H1 (cell line): ENCODE results near the gene AP2A2. TPM values are rescaled to one million over a fixed set of nuclear protein-coding genes. Genes with fewer than 3 reads are reported as not detected.

Experiments
- CTCF ChIA-PET: fragments of 300-600 bp; sonication (Branson Sonifier 250); formaldehyde crosslinking; loops from one replicate; lab custom pipeline; 2021; ENCODE audit not compliant: partially characterized antibody; lab: Charles Lee
- POLR2A ChIA-PET: fragments of 300-600 bp; sonication (Branson Sonifier 250); formaldehyde crosslinking; loops from one replicate; lab custom pipeline; 2021; ENCODE audit warnings: inconsistent platforms; ENCODE audit not compliant: partially characterized antibody; lab: Charles Lee
- DNase-seq, 2 experiments: peaks; one replicate each; pipeline versions ENCODE4 v3.0.0 to v3.0.0-alpha.2; 2010 to 2022; ENCODE audit warnings: low spot score in 2 of 2, low read depth in 1 of 2, mixed read lengths in 1 of 2
- FAIRE-seq: peaks from 2 replicates; lab custom pipeline; 2011; peaks lifted over from hg19 to GRCh38; lab: Jason Lieb, UNC
- H2AFZ ChIP-seq: 2 replicates; pipeline ENCODE4 v1.8.1; 2012; ENCODE audit warnings: low read length, inconsistent platforms
- H2AK5ac ChIP-seq: 2 replicates; pipeline ENCODE4 v1.6.1; 2013; ENCODE audit warnings: low read depth, low read length
- H2BK120ac ChIP-seq: replicated peaks from 2 replicates; pipeline ENCODE3; 2013; ENCODE audit warnings: low read depth, low read length, inconsistent platforms
- H2BK12ac ChIP-seq: 2 replicates; pipeline ENCODE4 v1.6.1; 2013; ENCODE audit warnings: low read depth, low read length
- H2BK15ac ChIP-seq: 2 replicates; pipeline ENCODE4 v1.6.1; 2013; ENCODE audit warnings: low read length
- H2BK20ac ChIP-seq: 2 replicates; pipeline ENCODE4 v1.6.1; 2013; ENCODE audit warnings: low read length
- H2BK5ac ChIP-seq: 2 replicates; pipeline ENCODE4 v1.6.1; 2013; ENCODE audit warnings: low read depth, low read length
- H3K14ac ChIP-seq: 2 replicates; pipeline ENCODE4 v1.6.1; 2013; ENCODE audit warnings: inconsistent platforms; ENCODE audit not compliant: insufficient read length
- H3K18ac ChIP-seq: 2 replicates; pipeline ENCODE4 v1.6.1; 2013; ENCODE audit warnings: low read length; ENCODE audit errors: extremely low read depth
- H3K23ac ChIP-seq: 2 replicates; pipeline ENCODE4 v1.6.1; 2013; ENCODE audit warnings: inconsistent platforms; ENCODE audit not compliant: insufficient read length
- H3K23me2 ChIP-seq: 2 replicates; pipeline ENCODE4 v1.6.1; 2013; ENCODE audit warnings: low read depth, low read length
- H3K27ac ChIP-seq: 2 replicates; pipeline ENCODE4 v1.6.1; 2011; ENCODE audit warnings: low read depth, low read length, inconsistent platforms
- H3K27me3 ChIP-seq, 4 experiments: replicated peaks in 1 of 4; 1 replicate in 1 of 4; 2 replicates in 3 of 4; pipeline versions ENCODE4 v1.6.1 to v1.8.1; 2011 to 2013; ENCODE audit warnings: low read length in 3 of 4, mild to moderate bottlenecking in 3 of 4, inconsistent platforms in 2 of 4, mixed read lengths in 2 of 4, moderate library complexity in 1 of 4; ENCODE audit not compliant: control insufficient read depth in 3 of 4, insufficient read depth in 3 of 4; ENCODE audit errors: extremely low read depth in 1 of 4
- H3K36me3 ChIP-seq, 4 experiments: 2 replicates each; pipeline versions ENCODE4 v1.6.1 to v1.8.1; 2011 to 2013; ENCODE audit warnings: mild to moderate bottlenecking in 4 of 4, low read length in 3 of 4, moderate library complexity in 2 of 4, control low read depth in 1 of 4, inconsistent platforms in 1 of 4; ENCODE audit not compliant: insufficient read depth in 4 of 4, control insufficient read depth in 2 of 4
- H3K4ac ChIP-seq: replicated peaks from 2 replicates; pipeline ENCODE3; 2013; ENCODE audit warnings: low read length, low read depth, mixed read lengths, inconsistent platforms; ENCODE audit not compliant: insufficient read length
- H3K4me1 ChIP-seq, 4 experiments: replicated peaks in 1 of 4; 1 replicate in 1 of 4; 2 replicates in 3 of 4; pipeline versions ENCODE4 v1.6.1 to v1.8.1; 2011 to 2013; ENCODE audit warnings: low read length in 3 of 4, inconsistent platforms in 2 of 4, mixed read lengths in 1 of 4; ENCODE audit not compliant: insufficient read depth in 4 of 4, control insufficient read depth in 3 of 4
- H3K4me2 ChIP-seq, 2 experiments: 2 replicates each; pipeline versions ENCODE4 v1.6.1 to v1.8.1; 2011 to 2013; ENCODE audit warnings: low read depth in 2 of 2, low read length in 2 of 2, control low read depth in 1 of 2, inconsistent platforms in 1 of 2, mild to moderate bottlenecking in 1 of 2; ENCODE audit not compliant: insufficient read depth in 1 of 2
- H3K4me3 ChIP-seq, 4 experiments: fragments of 200-600, 300-600 bp in 1 of 4; sonication (generic), shearing (Covaris generic), sonication (Bioruptor Twin) in 1 of 4; 2 replicates each; pipeline versions ENCODE4 v1.5.1 to v1.8.1; 2011 to 2016; ENCODE audit warnings: low read length in 4 of 4, low read depth in 3 of 4, control low read depth in 2 of 4, inconsistent platforms in 2 of 4, mild to moderate bottlenecking in 2 of 4, mixed read lengths in 1 of 4, moderate library complexity in 1 of 4; ENCODE audit not compliant: insufficient read depth in 2 of 4; ENCODE audit errors: extremely low read depth in 1 of 4
- H3K56ac ChIP-seq: replicated peaks from 2 replicates; pipeline ENCODE3; 2013; ENCODE audit warnings: low read depth, mild to moderate bottlenecking, mixed read lengths, low read length, inconsistent platforms; ENCODE audit not compliant: insufficient read length
- H3K79me1 ChIP-seq: 2 replicates; pipeline ENCODE4 v1.6.1; 2013; ENCODE audit warnings: low read depth, low read length, control low read depth
- H3K79me2 ChIP-seq, 2 experiments: 2 replicates each; pipeline versions ENCODE4 v1.6.1 to v1.8.1; 2012 to 2013; ENCODE audit warnings: low read length in 2 of 2, mild to moderate bottlenecking in 2 of 2, inconsistent platforms in 1 of 2; ENCODE audit not compliant: insufficient read depth in 2 of 2, control insufficient read depth in 1 of 2
- H3K9ac ChIP-seq, 4 experiments: replicated peaks in 1 of 4; 1 replicate in 1 of 4; 2 replicates in 3 of 4; pipeline versions ENCODE4 v1.6.1 to v1.8.1; 2011 to 2013; ENCODE audit warnings: low read depth in 3 of 4, low read length in 3 of 4, control low read depth in 2 of 4, mild to moderate bottlenecking in 2 of 4, moderate library complexity in 2 of 4, inconsistent platforms in 1 of 4; ENCODE audit errors: extremely low read depth in 1 of 4
- H3K9me3 ChIP-seq, 2 experiments: 2 replicates each; pipeline versions ENCODE4 v1.6.1 to v1.8.1; 2012 to 2013; ENCODE audit warnings: mild to moderate bottlenecking in 2 of 2, moderate library complexity in 2 of 2, control low read depth in 1 of 2, inconsistent platforms in 1 of 2, low read depth in 1 of 2, low read length in 1 of 2, mixed read lengths in 1 of 2; ENCODE audit not compliant: insufficient read depth in 2 of 2
- H4K20me1 ChIP-seq, 2 experiments: replicated peaks in 1 of 2; 2 replicates each; pipeline versions ENCODE3 to v1.8.1; 2011 to 2013; ENCODE audit warnings: inconsistent platforms in 2 of 2, low read length in 2 of 2, mild to moderate bottlenecking in 1 of 2; ENCODE audit not compliant: insufficient read depth in 2 of 2, control insufficient read depth in 1 of 2
- H4K5ac ChIP-seq: 2 replicates; pipeline ENCODE4 v1.6.1; 2013; ENCODE audit warnings: low read length, low read depth, mixed read lengths, inconsistent platforms; ENCODE audit not compliant: insufficient read length
- H4K8ac ChIP-seq: 2 replicates; pipeline ENCODE4 v1.8.0; 2013; ENCODE audit warnings: mild to moderate bottlenecking, moderate library complexity, low read length, inconsistent platforms; ENCODE audit not compliant: insufficient read depth; ENCODE audit errors: extremely low read depth
- H4K91ac ChIP-seq: replicated peaks from 2 replicates; pipeline ENCODE3; 2013; ENCODE audit warnings: low read length, mixed read lengths, inconsistent platforms; ENCODE audit not compliant: insufficient read length
- WGBS, 2 experiments: shearing (Covaris generic) in 1 of 2; methylation state at CpG; one replicate each; pipeline versions ENCODE4 v1.1.6 to v1.1.7; 2013 to 2015; ENCODE audit warnings: low lambda C conversion rate in 2 of 2, mixed read lengths in 2 of 2, inconsistent platforms in 1 of 2, low coverage in 1 of 2, missing lambda C conversion rate in 1 of 2; ENCODE audit not compliant: insufficient replicate concordance in 2 of 2, insufficient coverage in 1 of 2, insufficient read length in 1 of 2; ENCODE audit errors: extremely low coverage in 1 of 2, missing lambda C conversion rate in 1 of 2; 5-methylcytosine and 5-hydroxymethylcytosine counted together
- polyA plus RNA-seq, 7 experiments: library from polyadenylated mRNA; depleted of rRNA in 3 of 7; stranded (reverse) in 5 of 7; unstranded in 2 of 7; fragments of >200 nt in 5 of 7; fragments of 200-250 nt in 2 of 7; gene quantifications; 1 replicate in 5 of 7; 2 replicates in 1 of 7; 4 replicates in 1 of 7; pipeline versions ENCODE4 v1.2.1 to v1.2.3, GENCODE V29; 2011 to 2013; ENCODE audit warnings: missing spikeins in 2 of 7, mixed read lengths in 2 of 7
- total RNA-seq: library from RNA; stranded (reverse); fragmentation: NEBNext Ultra II Directional; extraction: Animal tissue kit (Norgen Biotek cat#: 25700); gene quantifications from 2 replicates; pipeline ENCODE4 v1.2.1, GENCODE V29; 2021
- TF ChIP-seq, protein P1 (sequence below), 3 experiments: IDR thresholded peaks; 1 replicate in 2 of 3; 2 replicates in 1 of 3; pipeline versions ENCODE4 v1.5.1 to v1.6.1; 2011; ENCODE audit warnings: low read length in 3 of 3, mild to moderate bottlenecking in 3 of 3, inconsistent platforms in 2 of 3, low read depth in 1 of 3, moderate library complexity in 1 of 3; ENCODE audit not compliant: insufficient read depth in 1 of 3; ENCODE audit errors: control extremely low read depth in 1 of 3

Gene AP2A2
- total and polyA plus RNA-seq, 2 of the 8 experiments (the other 6 are each of a cell fraction or from before 2014, with no cell fraction given) = 50.0 to 65.0 TPM

DNA sequence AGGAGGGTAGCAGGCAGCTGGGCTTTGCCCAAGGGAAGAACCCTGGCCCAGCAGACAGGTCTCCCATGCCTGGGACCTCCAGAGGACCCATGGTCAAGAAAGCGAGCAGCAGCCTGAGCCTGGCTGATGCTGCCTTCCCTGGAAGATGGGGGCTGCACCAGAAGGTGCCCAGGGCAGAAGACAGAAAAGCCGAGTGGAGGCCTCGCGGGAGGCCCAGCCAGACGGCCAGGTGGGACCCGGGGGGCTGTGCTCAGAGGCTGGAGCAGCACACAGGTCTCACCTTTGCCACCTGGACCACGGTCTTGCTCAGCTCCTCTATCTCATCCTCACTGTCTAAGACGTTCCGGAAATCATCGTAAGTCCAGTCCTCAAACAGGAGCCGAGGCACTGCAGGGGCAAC is 25.9 kb upstream of the AP2A2 start:
- Histone ChIP-seq H2BK15ac (no peak overlapping the region), H3K23me2 (no peaks in the 10 kb centered on the region), H3K79me1 (no peaks in the 10 kb centered on the region; the same call in 1 of the 2 replicates), H4K20me1 (peaks cover 11 to 33% of the 10 kb centered on the region in 2 experiments), H3K9ac (no peak overlapping the region), H3K4me1 (no peaks in the 10 kb centered on the region), H3K4me2 (no peak overlapping the region), H3K79me2 (no peaks in the 10 kb centered on the region), H3K4ac (no peak overlapping the region), H3K36me3 (peaks cover 33 to 57% (median 43%) of the 10 kb centered on the region in 4 experiments), H4K8ac (no peak overlapping the region; the same call in 1 of the 2 replicates), H4K5ac (no peak overlapping the region), H3K27me3 (no peaks in the 10 kb centered on the region), H2AFZ (no peak overlapping the region), H3K18ac (no peak overlapping the region), H2BK20ac (no peak overlapping the region), H3K23ac (no peak overlapping the region), H3K4me3 (no peak overlapping the region), H3K9me3 (no peaks in the 10 kb centered on the region), H3K27ac (no peak overlapping the region), H3K56ac (no peak overlapping the region), H4K91ac (no peak overlapping the region), H2AK5ac (no peak overlapping the region), H2BK120ac (no peak overlapping the region), H3K14ac (no peak overlapping the region), H2BK5ac (no peak overlapping the region), H2BK12ac (no peak overlapping the region)
- CTCF ChIA-PET = interaction anchor here (0.8 to 3.4 kb wide), 10 partner anchors 20 to 151 kb away, joined by 3 to 16 read pairs (median 4); no protein-coding TSS in a partner anchor
- no peak for FAIRE-seq
- POLR2A ChIA-PET = interaction anchor here (1.3 to 1.7 kb wide), 3 partner anchors 12 to 151 kb away, joined by 3 to 5 read pairs (median 4); no protein-coding TSS in a partner anchor
- 97% methylated on average over 11 of the region's 11 CpGs; no CpG with 5 or more reads in 1 of the 2 experiments for WGBS, 2 experiments
- TF ChIP-seq, protein P1, sequence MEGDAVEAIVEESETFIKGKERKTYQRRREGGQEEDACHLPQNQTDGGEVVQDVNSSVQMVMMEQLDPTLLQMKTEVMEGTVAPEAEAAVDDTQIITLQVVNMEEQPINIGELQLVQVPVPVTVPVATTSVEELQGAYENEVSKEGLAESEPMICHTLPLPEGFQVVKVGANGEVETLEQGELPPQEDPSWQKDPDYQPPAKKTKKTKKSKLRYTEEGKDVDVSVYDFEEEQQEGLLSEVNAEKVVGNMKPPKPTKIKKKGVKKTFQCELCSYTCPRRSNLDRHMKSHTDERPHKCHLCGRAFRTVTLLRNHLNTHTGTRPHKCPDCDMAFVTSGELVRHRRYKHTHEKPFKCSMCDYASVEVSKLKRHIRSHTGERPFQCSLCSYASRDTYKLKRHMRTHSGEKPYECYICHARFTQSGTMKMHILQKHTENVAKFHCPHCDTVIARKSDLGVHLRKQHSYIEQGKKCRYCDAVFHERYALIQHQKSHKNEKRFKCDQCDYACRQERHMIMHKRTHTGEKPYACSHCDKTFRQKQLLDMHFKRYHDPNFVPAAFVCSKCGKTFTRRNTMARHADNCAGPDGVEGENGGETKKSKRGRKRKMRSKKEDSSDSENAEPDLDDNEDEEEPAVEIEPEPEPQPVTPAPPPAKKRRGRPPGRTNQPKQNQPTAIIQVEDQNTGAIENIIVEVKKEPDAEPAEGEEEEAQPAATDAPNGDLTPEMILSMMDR (IDR thresholded peaks at IDR 0.05; ENCODE audit: control extremely low read depth in 1 of 3, insufficient read depth in 1 of 3, low read depth in 1 of 3, low read length in 3 of 3) = no peak
- no peak for DNase-seq
